Gastrocnemius medialis (tissue), 4 donors: ENCODE data around the gene WDR54. TPM values are rescaled to one million over a fixed set of nuclear protein-coding genes. Genes with fewer than 3 reads are reported as not detected.
"Not testable (repeated sequence)": the region's sequence is repeated elsewhere in the genome, so short reads cannot be mapped to it uniquely, and the experiment has no call there.

Experiments
- ATAC-seq, 2 donors: fragments of 150-250 bp; one replicate each; pipeline ENCODE4 v1.9.1; 2016
- DNase-seq, 2 donors: peaks; one replicate each; pipeline ENCODE4 v3.0.0-alpha.2; 2019
- H3K27ac ChIP-seq, 4 donors: fragments of 200-600 bp; sonication (generic); 1 replicate in 1 of 4; 2 replicates in 3 of 4; pipeline ENCODE4 v1.5.1; 2016 to 2018; ENCODE audit warnings: mild to moderate bottlenecking in 2 of 4, moderate library complexity in 1 of 4
- H3K27me3 ChIP-seq, 3 donors: fragments of 200-600 bp; sonication (generic) in 2 of 3; 1 replicate in 1 of 3; 2 replicates in 2 of 3; pipeline versions ENCODE4 v1.5.1 to v1.6.0; 2016 to 2019; ENCODE audit warnings: mild to moderate bottlenecking in 1 of 3, moderate library complexity in 1 of 3
- H3K36me3 ChIP-seq, 2 donors: fragments of 200-600 bp; sonication (generic) in 1 of 2; one replicate each; pipeline ENCODE4 v1.5.1; 2017 to 2018
- H3K4me1 ChIP-seq, 2 donors: fragments of 200-600 bp; sonication (generic) in 1 of 2; one replicate each; pipeline ENCODE4 v1.5.1; 2016 to 2017; ENCODE audit warnings: mild to moderate bottlenecking in 2 of 2
- H3K4me3 ChIP-seq, 4 donors: fragments of 200-600 bp; sonication (generic) in 3 of 4; 1 replicate in 1 of 4; 2 replicates in 3 of 4; pipeline ENCODE4 v1.5.1; 2016 to 2019; ENCODE audit warnings: mild to moderate bottlenecking in 2 of 4
- H3K9me3 ChIP-seq, 3 donors: fragments of 200-600 bp; sonication (generic) in 2 of 3; 1 replicate in 1 of 3; 2 replicates in 2 of 3; pipeline ENCODE4 v1.5.1; 2016 to 2019
- POLR2A ChIP-seq, 2 donors: fragments of 450-650 bp; IDR thresholded peaks; one replicate each; pipeline ENCODE4 v1.6.1; 2017; ENCODE audit warnings: antibody characterized with exemption in 2 of 2, mild to moderate bottlenecking in 2 of 2, moderate library complexity in 2 of 2
- in situ Hi-C, 4 donors: fragments of 200-750 bp; cut with MboI; loops; one replicate each; pipeline versions ENCODE4 v1.15.0 to v1.8.0; 2017; ENCODE audit warnings: low sequenced_read_pairs in 4 of 4
- intact Hi-C: fragments of 100-400 bp; cut with DNase I; formaldehyde crosslinking; loops from one replicate; pipeline ENCODE4 v1.15.1; 2023; ENCODE audit warnings: low total_unique reads
- total RNA-seq, 4 donors: library from RNA; depleted of rRNA; stranded (reverse); fragments of >200 nt; gene quantifications; one replicate each; pipeline versions ENCODE4 v1.1.0 to v1.2.3, GENCODE V29; 2016
- TF ChIP-seq, protein P1 (sequence below), 5 experiments: fragments of 450-650 bp in 3 of 5; fragments of 200-600 bp in 2 of 5; sonication (generic) in 2 of 5; IDR thresholded peaks in 4 of 5; conservative IDR thresholded peaks in 1 of 5; 1 replicate in 4 of 5; 2 replicates in 1 of 5; pipeline ENCODE4 v1.5.1; 2016 to 2019; ENCODE audit warnings: antibody characterized with exemption in 5 of 5, mild to moderate bottlenecking in 3 of 5, moderate library complexity in 3 of 5

Gene WDR54
- total RNA-seq, 4 donors from 2014 or later = 0.51 to 2.1 (median 1.4) TPM

DNA sequence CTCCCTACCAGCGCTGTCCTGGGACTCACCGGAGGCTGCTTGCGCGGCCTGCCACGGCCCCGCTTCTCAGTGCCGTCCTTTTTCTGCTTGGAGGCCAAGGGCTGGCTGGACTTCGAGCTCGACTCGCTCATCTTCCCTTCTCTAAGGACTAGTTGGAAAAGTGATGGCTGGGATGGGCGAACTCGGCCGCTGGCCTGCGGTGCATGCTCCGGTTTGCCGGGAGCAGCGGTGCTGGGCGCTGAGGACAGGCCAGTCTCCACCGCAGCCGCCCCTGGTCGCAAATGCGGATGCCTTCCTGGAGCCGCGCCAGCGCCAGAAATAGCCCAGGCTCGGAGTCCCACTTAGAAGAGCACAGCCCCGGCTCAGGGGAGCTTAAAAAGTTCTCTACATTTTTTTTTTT, 3.2 kb upstream of the WDR54 start:
- TF ChIP-seq, protein P1, sequence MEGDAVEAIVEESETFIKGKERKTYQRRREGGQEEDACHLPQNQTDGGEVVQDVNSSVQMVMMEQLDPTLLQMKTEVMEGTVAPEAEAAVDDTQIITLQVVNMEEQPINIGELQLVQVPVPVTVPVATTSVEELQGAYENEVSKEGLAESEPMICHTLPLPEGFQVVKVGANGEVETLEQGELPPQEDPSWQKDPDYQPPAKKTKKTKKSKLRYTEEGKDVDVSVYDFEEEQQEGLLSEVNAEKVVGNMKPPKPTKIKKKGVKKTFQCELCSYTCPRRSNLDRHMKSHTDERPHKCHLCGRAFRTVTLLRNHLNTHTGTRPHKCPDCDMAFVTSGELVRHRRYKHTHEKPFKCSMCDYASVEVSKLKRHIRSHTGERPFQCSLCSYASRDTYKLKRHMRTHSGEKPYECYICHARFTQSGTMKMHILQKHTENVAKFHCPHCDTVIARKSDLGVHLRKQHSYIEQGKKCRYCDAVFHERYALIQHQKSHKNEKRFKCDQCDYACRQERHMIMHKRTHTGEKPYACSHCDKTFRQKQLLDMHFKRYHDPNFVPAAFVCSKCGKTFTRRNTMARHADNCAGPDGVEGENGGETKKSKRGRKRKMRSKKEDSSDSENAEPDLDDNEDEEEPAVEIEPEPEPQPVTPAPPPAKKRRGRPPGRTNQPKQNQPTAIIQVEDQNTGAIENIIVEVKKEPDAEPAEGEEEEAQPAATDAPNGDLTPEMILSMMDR (IDR thresholded peaks at IDR 0.05 in 4 of 5, conservative IDR thresholded peaks at IDR 0.05 in 1 of 5) = no peak
- Histone ChIP-seq H3K27ac (no peak overlapping the region), H3K4me3 (peak overlapping the region in 1 of 4 donors; percentile 18), H3K4me1 (peaks cover 9 to 23% of the 10 kb centered on the region in 2 donors), H3K9me3 (no peaks in the 10 kb centered on the region), H3K27me3 (peaks cover 34 to 52% (median 36%) of the 10 kb centered on the region in 3 donors), H3K36me3 (no peaks in the 10 kb centered on the region)
- intact Hi-C loops = no loop called here
- ATAC-seq (no peak), DNase-seq (no peak)
- in situ Hi-C loops = no loop called here

DNA sequence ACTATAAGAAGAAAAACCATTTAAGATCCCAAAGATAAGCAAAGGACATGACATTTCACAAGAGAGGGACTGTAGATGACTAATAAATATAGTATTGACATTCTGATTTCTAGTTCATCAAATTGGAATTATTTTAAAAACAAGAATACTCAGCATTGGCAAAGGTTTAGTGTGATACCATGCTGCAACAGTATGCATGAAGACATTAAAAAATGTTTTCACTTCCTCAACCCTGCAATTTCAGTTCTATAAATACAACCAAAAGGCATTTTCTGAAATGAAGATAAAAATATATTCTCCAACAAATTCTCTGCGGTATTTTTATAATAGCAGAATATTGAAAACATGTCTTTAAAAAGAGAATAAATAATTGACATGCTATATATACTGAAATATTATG, 2.2 kb upstream of the WDR54 start:
- in situ Hi-C loops = no loop called here
- peaks cover 8 to 19% of the 10 kb centered on the region in 2 donors for H3K4me1 ChIP-seq

DNA sequence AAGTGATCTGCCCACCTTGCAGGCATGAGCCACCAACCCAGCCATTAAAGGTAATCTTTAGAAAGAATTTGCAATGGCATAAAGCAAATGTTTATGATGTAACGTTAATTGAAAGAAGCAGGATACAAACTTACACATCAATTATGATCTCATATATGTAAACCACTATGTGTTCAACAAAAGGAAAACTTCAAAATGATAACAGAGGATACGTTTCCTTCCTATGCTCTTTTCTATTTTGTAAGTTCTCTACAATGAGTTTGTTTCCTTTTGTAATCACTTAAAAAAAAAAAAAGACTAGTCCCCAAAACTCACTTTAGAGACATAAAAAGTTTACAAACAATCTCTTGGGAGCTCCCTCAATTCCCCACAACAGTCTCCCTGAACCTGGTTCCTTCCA, 1.5 kb upstream of the WDR54 start:
- DNase-seq (no peak), ATAC-seq (no peak)
- H3K4me1 ChIP-seq = peaks cover 5 to 13% of the 10 kb centered on the region in 2 donors
- in situ Hi-C loops (no loop called here), intact Hi-C loops (no loop called here)
- H3K36me3 ChIP-seq = no peaks in the 10 kb centered on the region
- no peak overlapping the region for H3K27ac ChIP-seq
- H3K9me3 ChIP-seq = no peaks in the 10 kb centered on the region
- H3K4me3 ChIP-seq = no peak overlapping the region
- TF ChIP-seq, protein P1 (IDR thresholded peaks at IDR 0.05 in 4 of 5, conservative IDR thresholded peaks at IDR 0.05 in 1 of 5) = no peak
- no peak for TF ChIP-seq POLR2A (IDR thresholded peaks at IDR 0.05)
- peaks cover 29 to 45% (median 34%) of the 10 kb centered on the region in 3 donors for H3K27me3 ChIP-seq

More for the DNA sequence above, 2.2 kb upstream of the WDR54 start:
- H3K36me3 ChIP-seq = no peaks in the 10 kb centered on the region
- H3K9me3 ChIP-seq = no peaks in the 10 kb centered on the region
- H3K27ac ChIP-seq = no peak overlapping the region
- no peak overlapping the region for H3K4me3 ChIP-seq
- intact Hi-C loops = no loop called here
- H3K27me3 ChIP-seq = peaks cover 35 to 50% (median 36%) of the 10 kb centered on the region in 3 donors
- ATAC-seq = no peak
- DNase-seq = no peak
- TF ChIP-seq, protein P1 (IDR thresholded peaks at IDR 0.05 in 4 of 5, conservative IDR thresholded peaks at IDR 0.05 in 1 of 5) = no peak
- no peak for TF ChIP-seq POLR2A (IDR thresholded peaks at IDR 0.05)

GRCh38 chr2:74420443-74421103, 957 bp upstream of the WDR54 start:
- DNase-seq, intact Hi-C loops, in situ Hi-C loops, H3K27ac ChIP-seq, ATAC-seq, H3K9me3 ChIP-seq, H3K36me3 ChIP-seq, H3K4me1 ChIP-seq: not testable (repeated sequence)
- peaks cover 24 to 39% (median 28%) of the 10 kb centered on the region in 3 donors for H3K27me3 ChIP-seq
- peak overlapping the region in 1 of 4 donors; percentile 58 for H3K4me3 ChIP-seq

DNA sequence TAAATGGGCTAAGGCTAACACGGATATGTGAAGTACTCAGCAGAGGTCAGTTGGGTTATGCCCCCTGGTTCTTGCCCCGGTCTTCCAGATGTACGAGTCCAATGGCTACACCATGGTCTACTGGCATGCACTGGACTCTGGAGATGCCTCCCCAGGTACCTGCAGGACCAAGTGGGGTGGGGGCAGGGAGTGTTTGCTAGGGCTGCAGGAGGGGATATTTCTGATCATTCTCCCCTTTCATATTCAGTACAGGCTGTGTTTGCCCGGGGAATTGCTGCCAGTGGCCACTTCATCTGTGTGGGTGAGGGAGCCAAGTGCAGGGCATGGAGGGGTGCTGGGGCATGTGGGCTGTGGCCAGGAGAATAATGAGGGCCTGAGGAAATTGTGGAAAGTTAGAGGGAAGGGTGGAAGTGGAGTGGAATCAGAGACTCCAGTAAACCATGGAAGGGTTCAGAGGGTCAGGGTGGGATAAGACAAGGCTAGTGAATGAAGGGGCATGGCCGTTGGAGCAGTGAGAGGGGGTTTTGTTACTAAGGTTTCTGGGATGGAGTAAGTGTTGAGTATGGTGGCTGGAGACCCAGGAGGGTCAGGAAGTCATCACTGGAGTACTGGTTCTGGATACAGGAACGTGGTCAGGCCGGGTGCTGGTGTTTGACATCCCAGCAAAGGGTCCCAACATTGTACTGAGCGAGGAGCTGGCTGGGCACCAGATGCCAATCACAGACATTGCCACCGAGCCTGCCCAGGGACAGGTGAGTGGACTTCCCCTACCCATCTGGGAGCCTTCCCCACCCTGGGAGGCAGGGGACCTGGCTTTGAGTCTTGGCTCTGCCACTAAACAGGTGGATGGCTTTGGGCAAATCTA, 1.9 kb downstream of the WDR54 start:
- Histone ChIP-seq H3K36me3 (peaks cover 0 to 2% of the 10 kb centered on the region in 2 donors), H3K4me1 (peaks cover 5 to 9% of the 10 kb centered on the region in 2 donors), H3K4me3 (no peak overlapping the region), H3K27me3 (peaks cover 17 to 33% (median 24%) of the 10 kb centered on the region in 3 donors), H3K27ac (no peak overlapping the region), H3K9me3 (no peaks in the 10 kb centered on the region)
- DNase-seq (no peak), ATAC-seq (no peak)
- TF ChIP-seq, protein P1 (IDR thresholded peaks at IDR 0.05 in 4 of 5, conservative IDR thresholded peaks at IDR 0.05 in 1 of 5) = no peak
- TF ChIP-seq POLR2A (IDR thresholded peaks at IDR 0.05) = no peak
- in situ Hi-C loops (no loop called here), intact Hi-C loops (no loop called here)
